ENCODE results near the gene TUB.

Gene TUB

DNA sequence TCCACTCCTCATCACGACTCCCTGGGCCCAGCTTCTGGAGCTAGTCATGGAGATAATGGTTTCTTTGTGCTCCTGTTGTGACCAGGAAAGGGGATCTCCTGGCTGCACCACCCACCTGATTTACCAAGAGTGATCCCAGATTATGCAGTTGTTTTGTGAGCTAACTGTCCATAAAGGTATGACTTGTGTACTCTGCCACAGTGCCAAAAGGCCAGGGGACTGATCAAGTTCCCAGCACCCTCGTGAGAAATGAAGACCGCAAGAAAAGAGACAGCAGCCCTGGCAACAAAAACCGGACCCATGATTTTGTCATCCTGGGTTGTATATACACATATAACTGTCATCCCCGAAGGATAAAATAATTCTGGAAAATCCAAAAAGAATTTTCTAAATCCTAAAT is 26.6 kb downstream of the TUB start:
- no peak for DNase-seq (ENCODE audit: low read depth, low spot score)

DNA sequence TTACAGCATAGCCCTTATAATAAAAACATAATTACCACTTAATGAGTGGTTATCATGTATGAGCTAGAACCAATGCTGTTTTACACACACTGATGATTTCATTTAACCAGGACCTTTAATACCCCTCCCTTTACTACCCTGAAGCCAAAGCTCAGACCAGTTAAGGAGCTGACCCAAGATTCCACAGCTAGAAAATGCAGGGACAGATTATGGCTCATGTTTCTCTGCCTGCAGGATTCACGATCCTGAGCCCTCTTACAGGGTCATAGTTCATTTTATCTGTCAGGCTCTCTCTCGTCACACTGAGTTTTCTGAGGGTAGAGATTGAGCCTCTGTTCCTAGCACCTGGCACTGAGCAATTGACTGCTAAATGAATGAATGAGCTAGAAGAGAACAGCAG is 27.4 kb downstream of the TUB start:
- DNase-seq (ENCODE audit: low read depth, low spot score) = no peak

DNA sequence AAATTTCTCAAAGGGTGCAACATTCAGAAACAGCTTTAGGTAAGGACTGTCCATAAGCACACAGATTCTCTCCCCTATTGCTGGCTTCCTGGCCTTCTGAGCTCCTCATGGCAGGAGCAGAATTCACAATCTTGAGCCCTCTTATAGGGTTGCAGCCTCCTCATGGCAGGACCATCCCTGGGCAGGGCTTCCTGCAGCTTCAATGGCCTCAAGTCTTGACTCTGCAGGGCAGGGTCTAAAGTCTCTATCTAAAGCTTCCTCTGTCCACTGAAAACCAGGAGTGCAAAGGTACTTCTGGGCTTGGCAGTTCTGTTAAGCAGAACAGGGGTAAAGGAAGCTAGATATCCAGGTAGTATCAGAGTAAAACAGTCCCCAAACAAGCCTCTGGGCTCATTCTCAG is 28.7 kb downstream of the TUB start:
- DNase-seq (ENCODE audit: low read depth, low spot score) = no peak

DNA sequence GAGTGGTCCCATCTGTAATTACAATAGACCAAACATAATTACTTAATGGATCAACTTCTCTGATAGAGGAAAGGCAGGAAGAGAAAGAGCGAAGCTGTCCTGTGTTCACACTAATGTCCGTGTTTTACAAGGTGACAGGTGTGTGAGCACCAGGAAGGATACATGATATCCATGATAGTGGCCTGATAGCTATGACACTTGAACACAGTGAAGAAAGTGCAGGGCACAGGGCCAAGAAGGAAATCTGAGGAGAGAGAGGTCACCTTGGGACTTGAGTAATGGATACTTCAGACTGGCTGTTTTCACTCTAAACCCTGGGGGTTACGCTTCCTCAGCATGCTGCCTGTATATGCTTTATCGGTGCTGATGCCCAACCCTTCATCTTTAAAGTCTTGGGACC is 29.4 kb downstream of the TUB start:
- DNase-seq (ENCODE audit: low read depth, low spot score) = no peak

DNA sequence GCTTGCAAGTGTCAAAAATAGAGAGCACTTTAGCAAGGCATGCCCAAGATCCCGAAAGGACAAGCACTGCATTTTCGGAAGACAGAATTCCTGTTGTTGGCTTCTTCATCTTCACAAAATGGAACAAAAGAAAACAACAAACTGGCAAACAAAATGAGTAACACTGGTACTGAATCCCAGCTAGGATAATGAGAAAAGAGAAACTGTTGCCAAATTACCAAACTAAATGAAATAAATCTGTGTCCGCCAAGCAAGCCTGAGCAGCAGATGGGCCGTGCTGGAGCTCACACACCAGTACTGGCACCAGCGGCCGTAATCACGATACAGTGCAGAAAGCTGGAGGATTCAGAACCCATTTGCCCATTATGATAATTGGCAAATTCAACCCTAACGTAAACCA is 30.6 kb downstream of the TUB start:
- no peak for DNase-seq (ENCODE audit: low read depth, low spot score)

DNA sequence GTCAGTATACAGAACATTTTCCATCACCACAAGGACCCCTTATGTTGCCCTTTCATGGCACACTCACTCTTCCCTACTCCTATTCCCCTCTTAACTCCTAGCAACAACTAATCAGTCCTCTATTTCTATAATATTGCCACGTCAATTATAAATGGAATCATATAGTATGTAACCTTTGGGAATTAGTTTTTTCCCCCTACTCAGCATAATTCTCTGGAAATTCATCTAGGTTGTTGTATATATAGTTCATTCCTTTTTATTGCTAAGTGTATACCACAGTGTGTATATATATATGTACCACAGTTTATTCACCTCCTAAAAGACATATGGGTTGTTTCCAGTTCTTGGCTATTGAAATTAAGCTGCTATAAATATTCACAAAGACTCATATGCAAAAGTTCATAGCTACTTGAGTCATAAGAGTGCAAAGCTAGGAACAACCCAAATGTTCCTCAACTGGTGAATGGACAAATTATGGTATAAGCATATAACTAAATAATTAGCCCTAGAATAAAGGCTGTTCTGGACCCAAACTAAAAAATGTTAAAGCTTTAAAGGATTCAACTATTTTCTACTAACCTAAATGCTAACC is 41.3 kb downstream of the TUB start:
- no peak for DNase-seq (ENCODE audit: low read depth, low spot score)

DNA sequence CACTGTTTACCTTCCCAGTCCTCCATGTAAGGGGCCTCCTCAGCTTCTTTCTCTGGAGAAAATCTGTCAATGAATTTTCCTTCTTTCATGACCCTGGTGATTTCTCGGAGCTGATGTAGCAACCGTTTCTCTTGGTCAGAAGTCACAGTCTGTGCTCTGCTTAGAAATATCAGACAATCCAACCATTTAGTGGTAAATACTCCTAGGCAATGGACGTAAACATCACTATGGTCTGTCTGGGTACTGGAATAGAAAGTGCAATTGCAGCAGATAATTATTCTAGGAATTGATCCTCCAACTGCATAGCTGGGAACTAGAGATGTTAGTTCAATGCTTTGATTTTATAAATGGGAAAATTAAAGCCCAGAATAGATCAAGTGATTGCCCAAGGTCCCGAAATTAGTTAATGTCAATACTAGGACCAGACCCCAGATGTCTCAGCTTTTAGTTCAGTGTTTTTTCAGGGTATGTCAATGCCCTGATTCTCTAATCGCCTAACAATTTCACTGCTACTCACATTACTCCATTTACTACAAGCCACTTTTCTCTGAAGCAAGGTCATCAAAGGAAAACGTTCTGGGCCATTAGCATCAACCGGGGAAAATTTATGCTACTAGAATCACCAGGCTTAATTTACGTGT is 45.8 kb downstream of the TUB start:
- DNase-seq (ENCODE audit: low read depth, low spot score) = no peak

DNA sequence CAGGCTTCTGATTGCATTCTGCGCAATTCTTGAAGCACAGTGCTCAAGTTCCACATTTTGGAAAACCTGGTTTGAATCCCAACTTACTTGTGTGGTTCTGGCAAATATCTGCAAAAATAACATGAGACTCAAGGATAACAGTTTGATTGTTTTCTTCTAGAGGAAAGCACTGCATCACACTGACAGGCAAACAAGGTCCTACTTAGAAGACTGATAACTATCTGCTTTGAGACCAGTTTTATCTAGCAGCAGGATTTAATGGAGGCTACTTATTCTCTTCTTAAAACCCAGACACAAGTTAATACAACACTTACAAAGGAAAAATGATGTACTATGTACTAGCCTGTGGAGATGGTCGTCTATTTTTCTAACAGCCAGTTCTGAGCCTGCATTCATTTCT is 46.4 kb downstream of the TUB start:
- DNase-seq (ENCODE audit: low read depth, low spot score) = no peak

DNA sequence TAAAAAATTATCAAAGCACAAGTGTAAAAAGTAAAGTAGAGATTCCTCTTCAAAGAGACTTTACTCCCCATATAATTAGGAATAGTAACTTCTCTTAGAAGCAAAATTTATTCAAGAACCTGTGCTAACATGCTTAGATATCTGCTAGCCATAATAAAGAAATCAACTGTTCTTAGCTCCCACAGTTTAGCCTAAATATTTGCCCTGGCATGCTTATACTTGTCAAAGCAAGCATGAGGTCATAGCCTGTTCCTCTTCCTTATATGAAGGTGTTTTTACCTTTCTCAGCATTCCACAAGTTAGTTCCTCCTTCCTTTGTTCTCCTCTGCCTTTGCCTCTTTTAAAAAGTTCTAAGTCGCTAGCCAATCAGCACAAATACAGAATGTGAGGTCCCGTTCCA is 57.5 kb downstream of the TUB start:
- no peak for DNase-seq (ENCODE audit: low read depth, low spot score)

DNA sequence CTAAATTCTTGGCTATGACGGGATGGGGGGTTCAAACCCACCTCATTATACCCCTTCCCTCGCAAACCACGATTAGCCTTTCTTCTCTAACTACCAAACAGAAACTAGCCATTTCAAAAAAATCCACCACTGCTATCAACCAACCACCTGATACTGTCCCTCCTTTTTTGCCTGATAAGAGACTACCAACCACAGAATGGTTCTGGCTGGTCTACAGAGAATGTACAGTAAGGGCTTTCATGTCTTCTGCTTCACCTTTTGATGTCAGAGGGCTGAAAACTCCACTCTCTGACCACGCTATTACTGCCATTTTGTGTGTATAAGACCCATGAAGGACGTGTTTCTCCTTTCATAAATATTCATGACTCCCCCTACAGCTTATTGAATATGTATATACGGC is 68.7 kb downstream of the TUB start:
- DNase-seq (ENCODE audit: low read depth, low spot score) = no peak

All from activated naive CD8-positive, alpha-beta T cell treated with anti-CD3 and anti-CD28 coated beads, Interleukin-2, amount 50 U/mL, for 16 hours (primary cell).